Activated CD8-positive, alpha-beta memory T cell treated with anti-CD3 and anti-CD28 coated beads for 36 hours (primary cell): Measurements from ENCODE around the gene ZNF200. TPM values are rescaled to one million over a fixed set of nuclear protein-coding genes. Genes with fewer than 3 reads are reported as not detected.

Experiments
- CTCF ChIA-PET: fragments of 350-600 bp; sonication (Branson Sonifier 250); formaldehyde crosslinking; loops from one replicate; lab custom pipeline; 2021; ENCODE audit warnings: antibody characterized with exemption; lab: Charles Lee
- POLR2A ChIA-PET: fragments of 350-600 bp; sonication (Branson Sonifier 250); formaldehyde crosslinking; loops from one replicate; lab custom pipeline; 2021; ENCODE audit warnings: antibody characterized with exemption; lab: Charles Lee
- total RNA-seq, 2 experiments: library from RNA; stranded (reverse); gene quantifications; one replicate each; pipeline ENCODE4 v1.2.3, GENCODE V29; 2021

The ZNF200 gene
- total RNA-seq, 2 experiments from 2014 or later, result 11.3 to 11.8 TPM

GRCh38 chr16:3256866-3257465 lies 22.0 kb upstream of the ZNF200 start:
- POLR2A ChIA-PET, result interaction anchor here (0.6 kb wide), 1 partner anchor 824 kb away, joined by 3 read pairs; no protein-coding TSS in a partner anchor
- CTCF ChIA-PET, result no interaction called here

- ChIA-PET POLR2A (no interaction called here), CTCF (no interaction called here)
Observed at GRCh38 chr16:3256146-3256865, 21.3 kb upstream of the ZNF200 start, which contains the start of gene MEFV. MEFV (minus strand) TSS chr16:3256633; CDS start chr16:3256587, 46 bp downstream.

GRCh38 chr16:3254309-3254708 lies 19.4 kb upstream of the ZNF200 start:
- CTCF ChIA-PET, result no interaction called here
- POLR2A ChIA-PET, result no interaction called here

- POLR2A ChIA-PET, result no interaction called here
- CTCF ChIA-PET, result no interaction called here
Observed at GRCh38 chr16:3252967-3253366, 18.0 kb upstream of the ZNF200 start.

- CTCF ChIA-PET, result interaction anchor here (1.0 kb wide), 1 partner anchor 34 kb away, joined by 3 read pairs; no protein-coding TSS in a partner anchor
- POLR2A ChIA-PET, result no interaction called here
Observed at GRCh38 chr16:3249451-3249850, 14.5 kb upstream of the ZNF200 start.

GRCh38 chr16:3249020-3249419 lies 14.1 kb upstream of the ZNF200 start:
- ChIA-PET CTCF (interaction anchor here (1.0 kb wide), 1 partner anchor 35 kb away, joined by 3 read pairs; no protein-coding TSS in a partner anchor), POLR2A (no interaction called here)

GRCh38 chr16:3248596-3248995 lies 13.6 kb upstream of the ZNF200 start:
- POLR2A ChIA-PET, result no interaction called here

GRCh38 chr16:3246876-3247275 lies 11.9 kb upstream of the ZNF200 start:
- POLR2A ChIA-PET, result no interaction called here
- CTCF ChIA-PET, result interaction anchor here (1.6 kb wide), 1 partner anchor 20 kb away, joined by 4 read pairs; no protein-coding TSS in a partner anchor

More at GRCh38 chr16:3248596-3248995, 13.6 kb upstream of the ZNF200 start:
- CTCF ChIA-PET, result interaction anchor here (1.0 kb wide), 1 partner anchor 35 kb away, joined by 3 read pairs; no protein-coding TSS in a partner anchor

GRCh38 chr16:3246002-3246401 lies 11.0 kb upstream of the ZNF200 start:
- ChIA-PET CTCF (interaction anchor here (1.6 kb wide), 1 partner anchor 20 kb away, joined by 4 read pairs; no protein-coding TSS in a partner anchor), POLR2A (no interaction called here)

GRCh38 chr16:3243882-3244281 lies 8.9 kb upstream of the ZNF200 start:
- CTCF ChIA-PET, result no interaction called here
- POLR2A ChIA-PET, result no interaction called here

- POLR2A ChIA-PET, result no interaction called here
- CTCF ChIA-PET, result no interaction called here
Observed at GRCh38 chr16:3242709-3243108, 7.8 kb upstream of the ZNF200 start.

GRCh38 chr16:3241761-3242160 lies 6.8 kb upstream of the ZNF200 start:
- CTCF ChIA-PET, result no interaction called here
- POLR2A ChIA-PET, result no interaction called here

GRCh38 chr16:3235856-3236669 lies 1.1 kb upstream of the ZNF200 start:
- ChIA-PET POLR2A (no interaction called here), CTCF (interaction anchor here (0.6 to 1.3 kb wide), 2 partner anchors 15 to 464 kb away, joined by 3 read pairs; no protein-coding TSS in a partner anchor)

- CTCF ChIA-PET, result interaction anchor here (0.6 kb wide), 1 partner anchor 1021 kb away, joined by 3 read pairs; no protein-coding TSS in a partner anchor
- POLR2A ChIA-PET, result interaction anchor here (0.6 kb wide), 1 partner anchor 25 kb away, joined by 3 read pairs; no protein-coding TSS in a partner anchor
Observed at GRCh38 chr16:3234543-3234856, 458 bp downstream of the ZNF200 start.

- POLR2A ChIA-PET, result no interaction called here
- CTCF ChIA-PET, result no interaction called here
Observed at GRCh38 chr16:3223913-3224515, 10.9 kb downstream of the ZNF200 start.

- ChIA-PET POLR2A (no interaction called here), CTCF (interaction anchor here (1.0 kb wide), 1 partner anchor 15 kb away, joined by 3 read pairs; the partner anchor contains the start of gene ZNF200)
Observed at GRCh38 chr16:3220839-3221238, 14.1 kb downstream of the ZNF200 start.

- CTCF ChIA-PET, result interaction anchor here (0.8 kb wide), 1 partner anchor 1117 kb away, joined by 4 read pairs; no protein-coding TSS in a partner anchor
- POLR2A ChIA-PET, result interaction anchor here (1.0 kb wide), 1 partner anchor 9 kb away, joined by 3 read pairs; no protein-coding TSS in a partner anchor
Observed at GRCh38 chr16:3216263-3216640, 18.7 kb downstream of the ZNF200 start.

GRCh38 chr16:3215601-3216262 lies 19.2 kb downstream of the ZNF200 start:
- CTCF ChIA-PET, result interaction anchor here (0.8 kb wide), 1 partner anchor 1117 kb away, joined by 4 read pairs; no protein-coding TSS in a partner anchor
- POLR2A ChIA-PET, result interaction anchor here (1.0 kb wide), 1 partner anchor 9 kb away, joined by 3 read pairs; no protein-coding TSS in a partner anchor
